Stimulated activated CD4-positive, alpha-beta T cell treated with anti-CD3 and anti-CD28 coated beads, Interleukin-4, amount 100 ng/mL, for 4 hours (primary cell): Measurements from ENCODE around the gene GSTT2B.
"Not testable (repeated sequence)": the region's sequence is repeated elsewhere in the genome, so short reads cannot be mapped to it uniquely, and the experiment has no call there.

Experiments used
- DNase-seq, 2 experiments: peaks; one replicate each; pipeline ENCODE4 v3.0.0-alpha.2; 2020

GSTT2B gene, protein sequence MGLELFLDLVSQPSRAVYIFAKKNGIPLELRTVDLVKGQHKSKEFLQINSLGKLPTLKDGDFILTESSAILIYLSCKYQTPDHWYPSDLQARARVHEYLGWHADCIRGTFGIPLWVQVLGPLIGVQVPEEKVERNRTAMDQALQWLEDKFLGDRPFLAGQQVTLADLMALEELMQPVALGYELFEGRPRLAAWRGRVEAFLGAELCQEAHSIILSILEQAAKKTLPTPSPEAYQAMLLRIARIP

DNA sequence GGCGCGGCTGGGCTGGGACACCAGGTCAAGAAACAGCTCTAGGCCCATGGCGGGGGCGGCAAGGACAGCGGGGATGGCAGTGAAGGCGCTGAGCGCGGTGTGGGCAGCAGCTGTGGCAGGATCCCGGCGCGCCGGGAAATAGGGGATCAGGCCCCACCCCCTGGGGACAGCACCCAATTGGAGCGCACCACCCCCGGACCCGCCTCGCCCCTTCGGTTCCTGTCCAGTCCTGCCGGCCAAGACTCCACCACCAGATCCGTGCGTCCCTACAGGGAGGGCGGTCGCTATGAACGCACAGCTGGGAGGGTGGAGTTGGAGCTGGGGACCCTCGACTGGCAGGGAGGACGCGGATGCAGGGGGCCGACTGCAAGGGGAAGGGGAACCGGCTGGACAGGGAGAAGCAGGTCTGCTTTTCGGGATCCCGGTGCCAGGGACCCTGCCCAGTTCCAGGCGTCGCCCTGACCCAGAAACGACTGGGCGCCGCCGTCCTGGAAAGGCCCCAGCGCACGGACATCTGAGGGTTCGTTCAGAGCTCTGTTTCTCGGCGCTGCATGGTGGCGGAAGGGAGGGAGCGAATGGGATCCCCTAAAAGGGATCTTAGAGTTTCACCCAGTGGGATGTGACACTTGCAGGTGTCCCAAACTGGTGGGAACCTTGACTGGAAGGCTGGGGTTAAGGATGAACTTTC, at the start of gene GSTT2B:
Gene GSTT2B (minus strand): TSS at position 112 of the 688 bp plus-strand sequence. CDS start 64 bp downstream, at position 48.
- DNase-seq: not testable (repeated sequence)

GRCh38 chr22:24010018-24010391, 49.0 kb upstream of the GSTT2B start:
- no peak for DNase-seq

DNA sequence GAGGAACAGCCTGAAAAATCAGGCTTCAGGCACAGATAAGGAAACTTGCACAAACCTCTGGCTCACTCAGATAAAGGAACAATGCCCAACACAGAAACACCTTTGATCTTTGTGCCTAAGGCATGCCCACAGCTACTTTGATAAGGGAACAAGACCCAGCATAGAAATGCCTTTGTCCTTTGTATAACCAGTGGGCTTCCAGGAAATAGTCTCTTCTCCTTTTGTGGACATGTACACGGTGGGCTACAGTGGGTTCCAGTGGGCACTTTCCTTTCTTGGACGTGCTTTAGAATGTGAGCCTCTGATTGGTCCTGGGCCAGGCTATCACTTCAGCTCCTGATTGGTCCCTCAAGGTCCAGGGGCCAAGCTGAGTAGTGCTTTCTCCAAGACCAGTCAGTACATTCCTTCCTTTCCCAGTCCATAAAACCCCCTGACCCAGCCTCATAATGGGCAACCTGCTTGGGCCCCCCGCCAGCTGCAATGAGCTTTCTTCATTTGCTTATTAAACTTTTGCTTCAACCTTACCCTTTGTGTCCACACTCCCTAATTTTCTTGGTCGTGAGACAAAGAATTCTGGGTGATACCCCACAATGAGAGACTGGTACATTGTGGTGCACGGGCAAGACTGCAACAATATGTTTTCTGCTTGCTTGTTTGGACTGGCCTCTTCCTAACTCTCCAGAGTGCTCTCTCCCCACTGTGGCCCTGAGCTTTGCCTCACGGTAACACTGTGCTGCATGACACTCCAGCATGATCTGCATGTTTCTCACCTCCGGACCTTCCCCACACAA, 48.4 kb upstream of the GSTT2B start:
- no peak for DNase-seq

- DNase-seq: no peak
Measured at GRCh38 chr22:24008381-24009226, 47.6 kb upstream of the GSTT2B start.

- no peak for DNase-seq
Measured at GRCh38 chr22:24008022-24008283, 47.0 kb upstream of the GSTT2B start.

DNA sequence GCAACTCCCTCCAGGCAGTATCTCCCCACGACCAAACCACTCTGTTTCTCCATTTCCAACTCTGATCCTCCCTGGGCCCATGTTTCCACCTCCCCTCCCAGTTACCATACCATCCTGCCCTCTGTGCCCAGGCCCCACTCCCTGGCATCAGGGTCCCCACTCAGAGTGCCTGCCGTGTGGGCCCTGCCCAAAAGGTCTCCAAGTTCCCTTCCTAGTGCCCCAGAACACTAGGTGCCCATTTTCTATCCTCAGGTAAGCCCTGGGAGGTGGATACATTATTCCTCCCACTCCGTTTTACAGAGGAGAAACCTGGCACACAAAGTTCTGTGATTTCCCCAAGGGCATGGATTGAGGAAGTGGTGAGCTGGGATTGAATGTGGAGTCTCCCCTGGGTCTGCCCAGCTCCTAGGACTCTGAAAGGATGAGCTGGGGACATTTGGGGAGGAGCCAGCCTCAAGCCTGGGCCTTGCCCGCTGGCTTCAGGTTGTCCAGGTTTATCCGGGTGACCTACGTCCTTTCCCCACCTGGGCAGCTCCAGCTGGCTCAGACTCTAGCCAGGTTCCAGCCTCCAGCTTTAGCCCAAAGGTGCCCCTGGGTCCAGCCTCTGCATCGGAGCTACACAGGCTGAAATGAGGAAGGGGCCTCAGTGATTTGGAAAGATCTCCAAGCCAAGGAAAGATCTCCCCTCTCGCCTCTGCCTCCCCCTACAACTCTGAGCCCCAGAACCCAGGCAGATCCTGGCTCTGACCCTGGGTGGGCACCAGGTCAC, 46.4 kb upstream of the GSTT2B start:
- no peak for DNase-seq

- DNase-seq: no peak
Measured at GRCh38 chr22:24006914-24007214, 45.9 kb upstream of the GSTT2B start.

DNA sequence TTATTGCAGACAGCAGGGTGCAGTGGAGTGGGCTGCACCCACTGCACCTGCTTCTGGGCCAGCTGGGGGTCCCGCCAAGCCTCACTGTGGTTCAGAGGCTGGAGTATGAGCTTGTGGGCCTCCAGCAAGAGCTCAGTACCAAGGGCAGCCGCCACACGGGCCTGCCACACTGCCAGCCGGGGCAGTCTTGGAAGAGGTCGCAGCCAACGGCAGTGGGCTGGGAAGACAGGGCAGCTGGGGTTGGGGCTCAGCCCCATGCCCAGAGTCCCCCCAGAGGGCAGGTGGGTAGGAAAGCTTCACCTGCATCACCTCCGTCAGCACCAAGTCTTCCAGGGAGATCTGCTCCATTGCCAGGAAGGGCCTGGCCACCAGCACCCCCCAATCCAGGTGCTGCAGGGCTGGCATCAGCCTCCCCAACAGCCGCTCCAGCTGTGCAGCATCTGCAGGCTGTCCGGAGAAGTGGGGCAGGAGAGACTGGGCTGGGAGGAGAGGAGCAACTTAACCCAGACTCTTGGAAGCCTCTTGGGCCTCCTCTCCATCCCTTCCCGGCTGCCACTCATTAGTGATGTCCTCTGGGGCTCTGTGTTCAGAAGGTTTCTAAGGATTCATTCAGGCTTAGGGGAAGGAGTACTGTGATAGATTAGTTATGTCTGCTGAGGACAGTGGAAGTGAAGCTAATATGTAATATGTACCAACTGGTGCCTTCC, 45.4 kb upstream of the GSTT2B start:
- DNase-seq: no peak

- no peak for DNase-seq
Measured at GRCh38 chr22:24005201-24005600, 44.2 kb upstream of the GSTT2B start, which contains the start of gene GSTT4. TSS of gene GSTT4 (minus strand) at chr22:24005453. CDS start at chr22:24005356, 97 bp downstream.

GRCh38 chr22:24003887-24004286, 42.9 kb upstream of the GSTT2B start:
- no peak for DNase-seq

- no peak for DNase-seq
Measured at GRCh38 chr22:24002851-24003250, 41.9 kb upstream of the GSTT2B start.

DNA sequence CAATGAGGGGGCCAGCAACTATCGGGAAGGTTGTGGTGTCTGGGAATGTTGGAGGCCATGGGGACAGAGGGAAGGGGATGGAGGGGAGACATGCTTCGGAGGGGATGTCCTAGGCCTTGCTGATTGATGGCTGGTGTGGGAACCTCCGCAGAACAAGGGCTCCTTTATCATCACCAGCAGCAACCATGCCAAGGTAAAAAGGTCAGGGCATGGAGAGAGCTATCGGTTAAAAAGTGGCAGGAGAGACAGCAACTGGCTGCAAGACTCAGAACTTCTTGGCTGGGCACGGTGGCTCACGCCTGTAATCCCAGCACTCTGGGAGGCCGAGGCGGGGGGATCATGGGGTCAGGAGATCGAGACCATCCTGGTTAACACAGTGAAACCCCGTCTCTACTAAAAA, 41.3 kb upstream of the GSTT2B start:
- DNase-seq: no peak

DNA sequence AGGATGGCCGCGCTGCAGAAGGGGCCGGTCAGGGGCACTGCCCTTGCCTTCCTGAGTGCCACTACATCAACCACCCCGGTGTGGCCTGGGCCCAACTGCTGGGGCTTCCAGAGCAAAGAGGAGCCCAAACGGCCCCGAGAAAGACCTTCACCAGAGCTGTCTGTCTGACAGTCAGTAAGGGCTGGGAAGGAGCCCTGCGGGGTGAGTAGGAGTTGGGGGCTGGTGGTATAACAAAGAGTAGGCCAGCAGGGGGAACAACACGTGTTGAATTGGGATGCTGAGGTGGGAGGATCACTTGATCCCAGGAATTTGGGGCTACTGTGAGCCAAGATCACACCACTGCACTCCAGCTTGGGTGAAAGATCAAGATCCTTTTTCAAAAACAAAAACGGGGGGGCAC, 40.3 kb upstream of the GSTT2B start:
- no peak for DNase-seq

DNA sequence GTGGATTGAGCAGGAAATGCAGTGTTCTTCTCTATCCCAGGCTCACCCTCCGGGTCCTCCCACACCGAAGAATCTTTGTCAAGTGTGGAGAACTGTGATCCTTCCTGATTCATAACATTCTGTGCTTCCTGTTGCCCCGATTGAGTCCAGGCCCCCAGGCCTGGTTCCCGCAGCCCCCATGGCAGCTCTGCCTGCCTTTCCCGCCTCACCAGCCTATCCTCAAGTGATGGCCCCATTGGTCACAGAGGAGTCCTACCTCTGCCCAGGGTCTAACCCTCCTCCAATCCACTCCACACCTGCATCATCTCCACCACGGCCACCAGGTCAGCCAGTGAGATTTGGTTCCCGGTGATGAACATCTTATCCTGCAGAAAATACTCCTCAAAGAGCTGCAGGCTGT, 38.8 kb upstream of the GSTT2B start:
- not testable (repeated sequence) for DNase-seq

DNA sequence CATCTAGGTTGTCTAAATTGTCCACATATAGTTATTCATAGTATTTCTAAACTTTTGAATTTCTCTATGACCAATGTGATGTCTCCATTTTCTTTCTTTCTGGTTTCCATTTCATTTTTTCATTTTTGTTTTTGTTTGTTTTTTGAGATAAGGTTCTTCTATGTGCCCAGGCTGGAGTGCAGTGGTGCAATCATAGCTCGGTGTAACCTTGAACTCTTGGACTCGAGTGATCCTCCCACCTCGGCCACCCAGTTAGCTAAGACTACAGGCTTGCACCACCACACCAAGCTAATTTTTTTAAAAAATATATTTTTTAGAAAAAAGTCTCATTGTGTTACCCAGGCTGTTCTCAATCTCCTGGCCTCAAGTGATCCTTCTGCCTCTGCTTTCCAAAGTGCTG, 36.1 kb upstream of the GSTT2B start:
- no peak for DNase-seq

GRCh38 chr22:23993581-23994177, 32.7 kb upstream of the GSTT2B start:
- not testable (repeated sequence) for DNase-seq

DNA sequence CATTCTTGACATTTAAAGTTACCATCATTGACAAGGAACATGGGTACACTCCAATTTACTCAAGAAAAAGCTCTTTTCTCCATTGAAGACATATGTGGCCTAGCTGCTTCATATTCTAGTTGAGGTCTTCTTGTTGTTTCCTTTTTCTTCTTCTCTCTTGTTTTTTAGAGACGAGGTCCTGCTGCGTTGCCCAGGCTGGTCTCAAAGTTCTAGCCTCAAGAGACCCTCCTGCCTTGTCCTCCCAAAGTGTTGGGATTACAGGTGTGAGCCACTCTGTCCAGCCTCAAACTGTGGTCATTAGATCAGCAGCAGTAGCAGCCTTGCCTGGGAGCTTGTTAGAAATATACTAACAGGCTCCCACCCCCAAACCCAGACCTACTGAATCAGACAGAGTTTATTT, 32.1 kb upstream of the GSTT2B start:
- DNase-seq: not testable (repeated sequence)

GRCh38 chr22:23989583-23990244, 28.7 kb upstream of the GSTT2B start:
- DNase-seq: not testable (repeated sequence)

DNA sequence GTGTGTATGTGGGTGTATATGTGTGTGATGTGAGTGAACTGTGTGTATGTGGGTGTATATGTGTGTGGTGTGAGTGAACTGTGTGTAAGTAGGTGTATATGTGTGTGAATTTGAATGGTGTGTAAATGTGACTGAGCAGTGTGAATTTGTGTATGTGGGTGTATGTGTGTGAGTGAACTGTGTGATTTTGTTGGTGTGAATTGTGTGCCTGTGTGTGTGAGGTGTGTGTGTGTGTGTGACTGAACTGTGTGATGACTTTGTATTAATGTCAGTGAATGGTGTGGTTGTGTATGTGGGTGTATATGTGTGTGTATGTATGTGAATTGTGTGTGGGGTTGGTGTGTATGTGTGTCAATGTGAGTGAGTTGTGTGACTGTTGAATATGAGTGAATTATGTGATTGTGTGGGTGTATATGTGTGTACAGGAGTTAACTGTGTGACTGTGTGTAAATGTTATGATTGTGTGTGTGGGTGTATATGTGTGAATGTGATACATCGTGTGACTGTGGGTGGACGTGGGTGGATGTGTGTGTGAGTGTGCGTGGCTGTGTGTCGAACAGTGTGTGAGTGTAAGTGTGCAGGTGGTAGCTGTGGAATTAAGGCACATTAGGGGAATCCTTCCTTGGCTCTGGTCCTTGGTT, 25.7 kb upstream of the GSTT2B start:
- DNase-seq: not testable (repeated sequence)

- not testable (repeated sequence) for DNase-seq
Measured at GRCh38 chr22:23986089-23986488, 25.1 kb upstream of the GSTT2B start.
